AG08395 (cell line): Measurements from ENCODE around the gene NEAT1.
A peak's percentile ranks its signal among the peaks of the same experiment; 100 is the strongest.

Experiments used
- DNase-seq: peaks from one replicate; pipeline ENCODE4 v3.0.0; 2012; ENCODE audit warnings: mixed read lengths, low spot score

Gene NEAT1

DNA sequence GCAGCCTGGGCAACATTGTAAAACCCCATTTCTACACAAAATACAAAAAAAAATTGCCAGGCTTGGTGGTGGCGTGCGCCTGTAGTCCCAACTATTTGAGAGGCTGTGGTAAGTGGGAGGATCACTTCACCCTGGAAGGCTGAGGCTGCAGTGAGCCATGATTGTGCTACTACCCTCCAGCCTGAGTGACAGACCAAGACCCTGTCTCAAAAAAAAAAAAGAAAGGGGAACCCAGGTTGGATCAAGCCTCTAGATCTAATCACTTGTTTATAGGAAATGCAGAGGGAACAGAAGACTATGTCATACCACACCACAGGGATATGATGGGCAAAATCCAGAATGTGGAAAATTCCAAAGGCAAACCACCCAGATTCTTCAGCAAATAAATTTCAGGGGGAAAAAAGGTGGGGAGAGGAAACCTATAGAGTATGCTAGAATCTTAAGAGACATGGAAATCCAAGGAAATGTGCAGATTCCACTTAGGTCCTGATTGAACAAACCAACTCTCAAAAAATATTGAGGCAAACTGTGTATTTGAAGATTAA is 59.8 kb downstream of the NEAT1 start:
- DNase-seq = no peak

DNA sequence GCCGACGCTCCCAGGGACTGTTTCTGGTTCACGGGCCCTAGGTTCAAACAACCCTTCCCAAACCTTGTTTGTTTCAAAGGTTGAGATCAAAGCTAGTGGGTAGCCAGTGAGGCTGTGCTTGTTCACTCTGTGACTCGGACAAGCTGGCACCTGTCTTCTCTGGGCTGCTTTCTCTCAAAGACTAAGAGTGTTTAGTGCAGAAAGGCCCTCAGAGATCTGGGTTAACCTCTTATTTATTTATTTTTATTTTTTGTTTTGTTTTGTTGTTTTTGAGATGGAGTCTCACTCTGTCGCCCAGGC is 63.3 kb downstream of the NEAT1 start:
- DNase-seq = no peak

DNA sequence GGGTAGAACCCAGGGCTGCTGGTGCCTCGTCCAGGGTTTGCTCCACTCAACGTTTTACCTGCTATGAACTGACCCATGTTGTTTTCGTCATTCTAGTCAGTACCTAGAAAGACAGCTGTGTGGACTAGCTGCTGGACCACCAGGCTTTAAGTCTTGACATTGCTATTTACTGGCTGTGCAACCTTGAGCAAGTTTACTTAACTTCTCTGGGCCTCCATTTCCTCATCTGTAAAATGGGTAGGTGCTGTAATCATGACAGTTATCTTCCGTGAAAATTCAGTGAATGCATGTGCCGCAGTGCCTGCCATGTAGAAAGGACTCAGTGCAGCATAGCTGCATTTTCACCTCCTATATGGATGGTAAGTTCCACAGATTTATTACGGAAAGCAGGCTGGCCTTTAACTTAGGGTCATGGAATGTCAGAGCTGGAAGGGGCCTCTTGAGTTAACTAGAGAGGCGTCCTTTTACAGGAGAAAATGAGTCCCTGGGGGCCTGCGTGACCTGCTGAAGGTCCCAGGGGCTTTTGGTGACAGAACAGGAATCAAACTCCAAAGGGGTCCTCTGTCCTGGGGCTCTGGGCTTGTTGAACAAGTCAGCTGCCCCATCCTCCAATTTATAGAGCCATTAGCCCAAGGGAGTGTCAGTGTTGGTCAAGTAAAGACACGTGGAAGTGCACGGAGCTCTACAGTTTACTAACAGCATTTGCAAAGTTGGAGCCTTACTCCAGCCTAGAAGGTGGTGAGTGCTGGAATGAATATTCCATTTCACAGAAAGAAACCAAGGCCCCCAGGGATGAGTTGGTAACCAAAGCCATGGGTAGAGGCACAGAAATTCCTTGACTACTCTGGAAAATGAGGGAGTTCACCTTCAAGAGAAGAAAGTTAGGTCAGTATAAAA is 64.2 kb downstream of the NEAT1 start:
- DNase-seq = no peak

DNA sequence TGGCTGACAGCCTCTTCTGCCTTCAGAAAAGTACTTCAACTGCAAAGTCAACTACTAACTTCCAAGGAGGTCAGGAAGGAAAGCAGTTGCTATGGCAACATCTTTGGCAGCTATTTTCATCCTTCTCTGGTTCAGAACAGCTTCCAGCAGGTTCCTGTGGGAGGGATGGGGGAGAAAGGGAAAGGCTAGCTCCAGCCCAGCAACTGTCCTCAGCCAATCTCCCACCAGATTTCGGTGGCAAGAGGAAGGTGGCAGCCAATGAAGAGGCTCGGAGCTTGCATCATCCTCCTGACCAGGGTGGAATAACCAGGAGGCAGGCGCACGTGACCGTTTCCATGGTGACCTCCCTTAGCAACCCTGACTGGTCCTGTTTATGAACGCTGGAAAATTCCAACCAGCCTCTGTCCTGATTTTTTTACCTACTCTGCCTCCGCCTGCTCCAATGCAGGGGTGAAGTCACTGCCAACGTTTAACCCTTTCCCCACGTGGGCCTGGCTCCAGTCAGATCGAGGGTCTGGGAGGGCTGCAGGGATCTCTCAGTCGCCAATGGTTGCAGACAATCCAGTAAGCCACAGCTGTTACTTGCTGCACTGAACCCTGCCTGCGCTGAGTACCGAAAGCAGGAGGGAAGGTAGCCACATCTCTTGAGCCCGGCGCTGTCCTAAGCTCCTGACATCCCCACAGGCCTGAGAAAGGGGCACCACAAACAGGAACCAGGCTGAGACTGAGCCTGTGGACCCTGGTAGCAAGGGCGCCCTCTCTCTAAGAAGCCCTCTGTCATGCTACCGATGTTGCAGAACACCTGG is 65.1 kb downstream of the NEAT1 start:
- DNase-seq = peak; percentile 97

DNA sequence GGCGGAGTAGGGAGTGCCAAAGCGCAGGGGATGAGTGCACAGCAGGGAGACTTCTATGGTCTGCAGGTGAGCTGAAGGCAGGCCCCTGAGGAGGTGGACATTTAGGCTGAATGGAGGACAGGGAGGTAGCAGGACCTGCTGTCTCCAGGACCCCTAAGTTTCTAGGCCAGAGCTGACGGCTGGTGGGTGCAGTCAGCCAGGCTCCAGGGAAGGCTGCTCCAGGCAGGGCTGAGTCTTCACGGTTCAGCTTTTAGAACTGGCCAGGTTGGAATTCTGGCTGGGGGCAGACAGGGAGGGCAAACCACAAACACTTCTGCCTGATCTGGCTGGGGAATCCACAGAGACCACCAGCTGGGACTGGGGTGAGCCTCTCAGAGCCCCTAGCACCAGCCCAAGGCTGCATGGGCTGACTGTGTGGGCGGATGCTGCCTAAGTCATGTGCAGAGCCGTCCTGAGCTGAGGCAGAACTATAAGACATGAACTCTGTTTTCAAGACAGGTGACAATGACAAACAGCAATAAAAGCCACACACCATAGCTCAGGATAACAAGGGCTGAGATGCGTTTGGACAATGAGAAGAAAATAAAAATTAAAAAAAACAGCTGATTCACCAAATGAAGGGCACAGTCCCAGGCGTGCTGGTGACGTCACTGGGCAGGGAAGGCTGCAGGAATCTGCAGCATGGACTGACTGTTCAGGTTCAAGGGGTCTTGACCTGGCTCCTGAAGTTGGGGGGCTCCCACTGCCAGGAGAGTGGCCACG is 65.9 kb downstream of the NEAT1 start:
- DNase-seq = no peak

DNA sequence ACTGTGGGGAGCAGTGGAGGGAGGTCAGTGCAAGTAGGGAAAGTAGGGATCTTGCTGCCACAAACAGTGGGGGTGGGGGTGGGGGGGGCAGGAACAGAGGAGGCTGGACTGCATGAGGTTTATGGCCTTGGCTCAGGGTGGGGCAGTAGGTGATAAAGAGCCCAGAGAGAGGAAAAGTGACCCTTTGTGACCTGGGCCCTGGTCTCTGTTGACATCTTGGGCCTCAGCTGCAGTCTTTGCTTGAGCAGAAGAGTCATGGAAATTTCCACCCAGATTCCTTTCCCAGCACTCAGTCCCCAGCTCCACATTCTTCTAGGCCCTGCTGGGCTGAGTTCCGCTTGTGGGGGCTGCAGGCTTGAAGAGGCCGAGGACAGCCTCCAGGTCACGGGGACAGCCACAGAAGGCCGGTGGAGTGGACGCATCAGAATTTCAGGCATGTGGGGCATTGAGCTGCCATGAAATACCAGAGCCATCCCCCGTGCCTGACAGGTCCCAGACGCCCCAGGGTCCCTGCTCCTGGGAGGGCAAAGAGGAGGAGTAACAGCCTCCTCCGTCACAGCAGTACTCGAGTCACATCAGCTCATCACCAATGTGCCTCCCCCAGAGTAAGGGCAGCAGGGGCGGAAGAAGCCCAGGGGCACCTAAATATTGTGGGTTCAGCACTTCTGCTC is 66.6 kb downstream of the NEAT1 start:
- peak; percentile 61 for DNase-seq

DNA sequence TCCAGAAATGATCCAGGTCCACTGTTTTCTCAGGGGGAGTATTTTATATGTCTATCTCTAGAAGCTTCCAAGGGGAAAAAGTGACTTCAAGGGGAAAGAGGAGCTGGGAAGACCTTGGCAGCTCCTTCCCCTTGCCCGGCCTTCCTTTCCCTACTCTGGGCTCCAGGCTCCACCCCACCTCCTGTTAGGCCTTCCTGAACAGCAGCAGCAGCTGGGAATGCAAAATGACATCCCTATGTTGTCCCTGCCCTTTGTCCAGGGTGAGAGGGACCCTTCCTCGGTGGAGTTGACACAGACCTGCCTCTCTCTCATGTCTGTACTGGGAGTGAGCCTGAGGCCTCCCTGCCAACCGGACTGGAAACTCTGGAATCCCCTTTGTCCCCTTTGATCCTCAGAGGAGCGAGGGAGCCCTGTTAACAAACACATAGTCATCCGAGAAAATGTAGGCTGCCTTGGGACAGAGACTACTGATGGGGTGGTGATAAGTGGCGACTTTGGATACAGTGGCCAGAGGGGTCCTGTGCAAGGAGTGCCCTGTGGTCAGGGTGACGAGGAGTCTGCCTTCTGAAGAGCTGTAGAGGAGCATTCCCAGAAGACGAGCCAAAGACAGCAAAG is 67.2 kb downstream of the NEAT1 start:
- no peak for DNase-seq

DNA sequence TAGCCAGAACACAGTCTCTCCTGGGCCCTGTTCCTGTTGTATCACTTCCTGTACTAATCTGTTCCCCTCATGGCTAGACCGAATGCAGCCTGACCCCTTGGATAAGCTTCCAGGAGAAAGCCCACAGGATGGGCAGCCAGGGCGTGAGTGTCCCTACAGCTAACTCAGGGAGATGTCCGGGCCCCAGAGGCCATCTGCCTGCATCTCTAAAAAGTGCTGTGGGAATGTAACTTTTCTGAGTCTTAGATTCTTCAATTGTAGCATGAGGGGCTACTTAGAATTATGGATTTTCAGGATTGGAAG is 68.5 kb downstream of the NEAT1 start:
- no peak for DNase-seq

DNA sequence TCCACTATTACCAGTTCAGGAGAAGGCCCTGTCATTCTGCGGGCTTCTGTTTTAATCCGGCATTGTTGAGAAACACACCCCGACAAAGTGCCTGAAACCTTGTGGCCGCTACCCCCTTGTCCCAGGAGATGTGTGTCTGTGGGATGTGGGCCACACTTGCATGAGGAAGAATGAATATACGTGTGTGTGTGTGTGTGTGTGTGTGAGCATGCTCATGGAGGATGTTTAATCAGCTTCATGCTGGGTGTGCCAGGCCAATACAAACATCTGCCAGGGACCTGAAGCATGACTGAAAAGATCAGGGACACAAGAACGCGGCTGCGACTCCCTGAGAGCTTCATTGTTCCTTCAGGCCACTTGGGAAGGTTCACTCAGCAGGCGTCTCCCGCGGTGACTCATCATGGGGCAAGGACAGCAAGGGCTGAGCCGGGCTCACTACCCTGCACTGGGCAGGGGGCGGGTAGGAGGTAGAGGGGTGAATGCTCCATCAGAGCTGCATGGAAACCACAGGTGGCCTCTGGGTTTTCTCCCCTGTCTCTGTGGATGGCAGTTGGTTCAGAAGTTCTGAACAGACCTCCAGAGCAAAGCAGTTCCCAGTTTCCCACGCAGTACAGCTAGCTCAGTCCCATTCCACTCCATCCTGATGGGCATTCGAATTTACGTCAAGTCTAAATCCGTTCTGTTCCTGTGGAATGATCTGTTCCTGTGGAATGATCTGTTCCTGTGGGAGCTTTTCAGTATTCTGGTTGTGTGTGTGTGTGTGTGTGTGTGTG is 69.2 kb downstream of the NEAT1 start:
- no peak for DNase-seq

DNA sequence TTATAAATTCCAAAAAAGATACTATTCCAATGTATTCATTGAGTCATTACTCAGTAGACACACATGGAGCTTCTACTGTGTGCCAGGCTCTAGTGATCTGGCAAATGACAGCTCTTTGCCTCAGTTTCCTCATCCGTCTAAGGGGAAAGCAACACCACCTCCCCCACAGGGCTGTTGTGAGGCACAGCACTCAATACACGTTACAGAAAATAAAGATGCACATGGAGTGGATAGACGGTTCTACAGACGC is 69.7 kb downstream of the NEAT1 start:
- no peak for DNase-seq

DNA sequence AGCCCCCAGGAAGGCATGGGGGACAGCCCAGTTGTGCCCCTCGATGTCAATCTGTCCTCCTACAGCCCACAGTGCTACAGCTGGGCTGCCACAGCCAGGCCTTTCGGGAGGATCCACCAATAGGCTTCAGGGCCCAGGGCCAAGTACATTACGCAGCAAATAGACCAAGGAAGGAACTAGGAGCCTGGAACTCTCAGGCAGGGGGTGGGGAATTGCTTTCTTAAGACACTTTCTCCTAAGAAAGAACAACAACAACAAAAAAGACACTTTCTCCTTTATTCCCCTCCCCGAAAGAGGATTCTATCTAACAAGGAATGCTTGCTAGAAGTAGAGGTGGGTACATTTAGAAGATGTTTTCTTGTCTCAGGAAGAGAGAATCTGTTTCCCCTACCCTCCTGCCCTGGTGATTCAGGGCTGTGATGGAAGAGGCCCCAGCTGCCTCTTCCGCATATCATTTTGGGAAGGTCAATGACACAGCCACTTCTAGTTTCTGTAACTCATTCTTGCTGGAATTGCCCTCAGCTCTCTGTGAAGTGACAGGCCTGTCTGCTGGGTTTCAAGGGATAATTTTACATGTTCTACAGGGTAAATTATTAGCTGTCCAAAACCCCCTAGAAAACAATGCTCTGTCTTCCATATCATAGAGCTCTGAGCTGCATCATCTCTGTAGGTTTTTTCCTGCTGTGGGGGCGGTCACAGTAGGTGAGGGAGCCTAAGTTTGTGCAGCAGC is 70.2 kb downstream of the NEAT1 start:
- no peak for DNase-seq

DNA sequence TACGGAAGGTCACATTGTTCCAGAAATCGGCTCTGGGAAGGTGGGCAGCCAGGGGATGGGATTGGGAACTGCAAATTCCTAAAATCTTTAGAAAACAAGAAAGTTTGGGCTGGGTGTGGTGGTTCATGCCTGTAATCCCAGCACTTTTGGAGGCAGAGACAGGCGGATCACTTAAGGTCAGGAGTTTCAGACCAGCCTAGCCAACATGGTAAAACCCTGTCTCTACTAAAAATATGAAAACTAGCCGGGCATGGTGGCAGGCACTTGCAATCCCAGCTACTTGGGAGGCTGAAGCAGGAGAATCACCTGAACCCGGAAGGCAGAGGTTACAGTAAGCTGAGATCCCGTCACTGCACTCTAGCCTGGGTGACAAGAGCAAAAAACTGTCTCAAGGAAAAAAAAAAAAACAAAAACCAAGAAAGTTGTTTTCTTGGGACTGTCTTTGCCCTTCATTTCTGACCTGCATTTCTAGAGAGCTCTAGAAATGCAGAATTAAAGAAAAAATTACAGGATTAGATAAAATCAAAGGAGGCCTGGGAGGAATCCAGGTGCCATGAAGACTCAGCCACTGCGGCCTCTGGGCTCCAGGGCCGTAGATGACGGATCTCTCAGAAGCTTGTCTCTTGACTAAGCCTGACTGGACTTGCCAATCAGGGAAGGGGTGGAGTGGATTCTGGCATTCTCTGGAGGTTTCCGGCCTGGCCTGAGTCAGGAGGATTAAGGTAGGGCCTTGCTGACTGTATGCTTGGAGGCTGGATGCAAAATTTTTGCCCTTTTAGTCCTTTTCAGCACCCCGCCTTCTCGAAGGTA is 71.0 kb downstream of the NEAT1 start:
- DNase-seq = peak; percentile 66
